Vagina (tissue), 2 donors: ENCODE data around the gene POC1B. TPM values are rescaled to one million over a fixed set of nuclear protein-coding genes. Genes with fewer than 3 reads are reported as not detected.

Experiments
- DNase-seq, 2 donors: peaks; one replicate each; pipeline ENCODE4 v3.0.0-alpha.2; 2017; ENCODE audit errors: extremely low spot score in 2 of 2
- H3K27ac ChIP-seq: fragments of 200-600 bp; sonication (generic); one replicate; pipeline ENCODE4 v1.5.1; 2019
- H3K27me3 ChIP-seq: fragments of 200-600 bp; sonication (generic); one replicate; pipeline ENCODE4 v1.5.1; 2019
- H3K36me3 ChIP-seq, 2 donors: fragments of 200-600 bp; sonication (generic); one replicate each; pipeline ENCODE4 v1.5.1; 2017 to 2019
- H3K4me1 ChIP-seq: fragments of 200-600 bp; sonication (generic); one replicate; pipeline ENCODE4 v1.5.1; 2019
- H3K4me3 ChIP-seq, 2 donors: fragments of 200-600 bp; sonication (generic); 1 replicate in 1 of 2; 2 replicates in 1 of 2; pipeline ENCODE4 v1.5.1; 2016 to 2019
- H3K9me3 ChIP-seq: fragments of 200-600 bp; sonication (generic); one replicate; pipeline ENCODE4 v1.5.1; 2019
- CTCF ChIP-seq, 3 experiments: fragments of 450-650 bp in 2 of 3; fragments of 200-600 bp in 1 of 3; sonication (generic) in 1 of 3; IDR thresholded peaks; one replicate each; pipeline ENCODE4 v1.5.1; 2017 to 2019; ENCODE audit warnings: antibody characterized with exemption in 3 of 3, mild to moderate bottlenecking in 2 of 3, moderate library complexity in 2 of 3
- POLR2A ChIP-seq, 2 donors: fragments of 450-650 bp; IDR thresholded peaks; one replicate each; pipeline ENCODE4 v1.6.1; 2017; ENCODE audit warnings: antibody characterized with exemption in 2 of 2, mild to moderate bottlenecking in 2 of 2, moderate library complexity in 2 of 2
- POLR2AphosphoS5 ChIP-seq, 2 donors: sonication (generic); formaldehyde crosslinking; IDR thresholded peaks; one replicate each; pipeline ENCODE4 v1.9.0; 2017; ENCODE audit warnings: antibody characterized with exemption in 2 of 2, mild to moderate bottlenecking in 2 of 2, low read depth in 1 of 2; ENCODE audit not compliant: insufficient read depth in 1 of 2
- intact Hi-C: fragments of 100-400 bp; cut with DNase I; formaldehyde crosslinking; loops from one replicate; pipeline ENCODE4 v1.15.1; 2023
- total RNA-seq: library from RNA; depleted of rRNA; stranded (reverse); fragments of >200 nt; gene quantifications from one replicate; pipeline ENCODE4 v1.2.3, GENCODE V29; 2016

Gene POC1B
- total RNA-seq, 1 donor from 2014 or later, result 18.9 TPM

GRCh38 chr12:89395712-89396111 is 130.1 kb downstream of the POC1B start:
- Histone ChIP-seq H3K27ac (no peak overlapping the region), H3K4me3 (no peak overlapping the region), H3K27me3 (no peaks in the 10 kb centered on the region), H3K36me3 (no peaks in the 10 kb centered on the region), H3K9me3 (no peaks in the 10 kb centered on the region), H3K4me1 (no peaks in the 10 kb centered on the region)
- intact Hi-C loops, result no loop called here
- DNase-seq, result no peak
- TF ChIP-seq POLR2AphosphoS5 (IDR thresholded peaks at IDR 0.05; ENCODE audit: insufficient read depth in 1 of 2, low read depth in 1 of 2) (no peak), CTCF (IDR thresholded peaks at IDR 0.05) (no peak), POLR2A (IDR thresholded peaks at IDR 0.05) (no peak)

DNA sequence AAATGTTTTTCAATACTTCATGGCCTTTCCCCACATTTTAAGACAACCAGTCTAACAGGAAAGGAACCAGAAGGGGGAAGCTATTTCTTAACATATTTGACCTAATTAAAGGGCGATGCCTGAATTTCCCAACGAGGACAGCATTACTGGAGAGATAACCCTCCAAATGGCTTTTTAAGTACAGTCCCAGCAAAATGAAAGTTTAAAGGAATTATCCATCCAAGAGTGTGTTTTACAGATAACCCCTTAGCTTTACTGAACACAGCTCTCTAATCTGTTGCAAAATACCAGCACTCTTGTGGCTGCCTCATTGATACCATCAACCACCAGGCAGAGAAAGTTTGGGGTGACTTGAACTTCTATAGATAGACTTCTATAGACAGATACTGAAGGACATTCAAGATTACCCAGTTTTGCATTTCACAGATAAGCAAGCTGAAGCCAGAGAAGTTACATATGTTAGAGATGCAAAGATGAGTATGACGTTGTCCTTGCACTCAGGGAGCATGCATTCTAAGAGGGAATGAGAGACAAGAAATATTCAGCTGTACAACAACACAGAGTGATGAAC is 132.2 kb downstream of the POC1B start:
- Histone ChIP-seq H3K4me1 (no peaks in the 10 kb centered on the region), H3K27ac (no peak overlapping the region), H3K4me3 (no peak overlapping the region), H3K27me3 (no peaks in the 10 kb centered on the region), H3K36me3 (no peaks in the 10 kb centered on the region), H3K9me3 (no peaks in the 10 kb centered on the region)
- DNase-seq, result no peak
- intact Hi-C loops, result no loop called here
- TF ChIP-seq CTCF (IDR thresholded peaks at IDR 0.05) (no peak), POLR2AphosphoS5 (IDR thresholded peaks at IDR 0.05; ENCODE audit: insufficient read depth in 1 of 2, low read depth in 1 of 2) (no peak), POLR2A (IDR thresholded peaks at IDR 0.05) (no peak)

- H3K9me3 ChIP-seq, result no peaks in the 10 kb centered on the region
- no peaks in the 10 kb centered on the region for H3K27me3 ChIP-seq
- H3K36me3 ChIP-seq, result no peaks in the 10 kb centered on the region
- no peak overlapping the region for H3K4me3 ChIP-seq
- H3K4me1 ChIP-seq, result no peaks in the 10 kb centered on the region
- intact Hi-C loops, result no loop called here
- DNase-seq, result no peak
- no peak for TF ChIP-seq POLR2A (IDR thresholded peaks at IDR 0.05)
- no peak for TF ChIP-seq POLR2AphosphoS5 (IDR thresholded peaks at IDR 0.05; ENCODE audit: insufficient read depth in 1 of 2, low read depth in 1 of 2)
- no peak for TF ChIP-seq CTCF (IDR thresholded peaks at IDR 0.05)
- no peak overlapping the region for H3K27ac ChIP-seq
Measured at GRCh38 chr12:89392391-89392790, 133.5 kb downstream of the POC1B start.

- no peak for DNase-seq
- intact Hi-C loops, result no loop called here
Measured at GRCh38 chr12:89391726-89392336, 134.0 kb downstream of the POC1B start.

More at GRCh38 chr12:89391726-89392336, 134.0 kb downstream of the POC1B start:
- Histone ChIP-seq H3K27me3 (no peaks in the 10 kb centered on the region), H3K4me1 (no peaks in the 10 kb centered on the region), H3K9me3 (no peaks in the 10 kb centered on the region), H3K27ac (no peak overlapping the region), H3K4me3 (no peak overlapping the region), H3K36me3 (no peaks in the 10 kb centered on the region)
- TF ChIP-seq POLR2AphosphoS5 (IDR thresholded peaks at IDR 0.05; ENCODE audit: insufficient read depth in 1 of 2, low read depth in 1 of 2), result no peak
- TF ChIP-seq CTCF (IDR thresholded peaks at IDR 0.05), result no peak
- no peak for TF ChIP-seq POLR2A (IDR thresholded peaks at IDR 0.05)
